Astrocyte (in vitro differentiated cells and primary cell): ENCODE data around the gene NEK9. TPM values are rescaled to one million over a fixed set of nuclear protein-coding genes. Genes with fewer than 3 reads are reported as not detected.
"Not testable (repeated sequence)": the region's sequence is repeated elsewhere in the genome, so short reads cannot be mapped to it uniquely, and the experiment has no call there.

Experiments
- DNase-seq: peaks from one replicate; pipeline ENCODE4 v3.0.0-alpha.2; 2010; ENCODE audit warnings: low read depth
- FAIRE-seq: peaks from 2 replicates; lab custom pipeline; 2011; peaks lifted over from hg19 to GRCh38; lab: Jason Lieb, UNC
- H2AFZ ChIP-seq: 2 replicates; pipeline ENCODE4 v1.6.0; 2012; ENCODE audit warnings: low read depth, low read length, inconsistent platforms
- H3K27ac ChIP-seq: 2 replicates; pipeline ENCODE4 v1.5.1; 2011; ENCODE audit warnings: low read depth, low read length, inconsistent platforms
- H3K27me3 ChIP-seq: 2 replicates; pipeline ENCODE4 v1.6.0; 2011; ENCODE audit warnings: low read length, inconsistent platforms; ENCODE audit not compliant: insufficient read depth
- H3K36me3 ChIP-seq: 2 replicates; pipeline ENCODE4 v1.5.1; 2011; ENCODE audit warnings: low read length, inconsistent platforms; ENCODE audit not compliant: insufficient read depth
- H3K4me1 ChIP-seq: 2 replicates; pipeline ENCODE4 v1.5.1; 2011; ENCODE audit warnings: low read length, inconsistent platforms; ENCODE audit not compliant: insufficient read depth
- H3K4me2 ChIP-seq: 2 replicates; pipeline ENCODE4 v1.6.0; 2012; ENCODE audit warnings: low read length, inconsistent platforms
- H3K4me3 ChIP-seq: 2 replicates; pipeline ENCODE4 v1.5.1; 2011; ENCODE audit warnings: low read depth, mild to moderate bottlenecking, low read length, inconsistent platforms; ENCODE audit not compliant: insufficient read depth
- H3K79me2 ChIP-seq: 2 replicates; pipeline ENCODE4 v1.6.0; 2012; ENCODE audit warnings: mild to moderate bottlenecking, low read length, inconsistent platforms; ENCODE audit not compliant: insufficient read depth
- H3K9ac ChIP-seq: 2 replicates; pipeline ENCODE4 v1.6.0; 2012; ENCODE audit warnings: mild to moderate bottlenecking, low read length, inconsistent platforms
- H3K9me3 ChIP-seq: 2 replicates; pipeline ENCODE4 v1.5.1; 2012; ENCODE audit warnings: low read depth, mild to moderate bottlenecking, low read length, inconsistent platforms; ENCODE audit not compliant: insufficient read depth
- H4K20me1 ChIP-seq: 2 replicates; pipeline ENCODE4 v1.6.0; 2012; ENCODE audit warnings: low read length, inconsistent platforms; ENCODE audit not compliant: insufficient read depth
- H3K27ac Mint-ChIP-seq: one replicate; pipeline ENCODE4 v1.8.0; 2021; ENCODE audit warnings: mild to moderate bottlenecking, mixed read lengths; ENCODE audit not compliant: unreplicated experiment
- H3K27me3 Mint-ChIP-seq: one replicate; pipeline ENCODE4 v1.8.0; 2021; ENCODE audit warnings: low read depth, mixed read lengths; ENCODE audit not compliant: unreplicated experiment
- H3K36me3 Mint-ChIP-seq: one replicate; pipeline ENCODE4 v1.8.0; 2021; ENCODE audit warnings: low read depth, mixed read lengths; ENCODE audit not compliant: unreplicated experiment
- H3K4me1 Mint-ChIP-seq: one replicate; pipeline ENCODE4 v1.8.0; 2021; ENCODE audit warnings: low read depth, mixed read lengths; ENCODE audit not compliant: unreplicated experiment
- H3K4me3 Mint-ChIP-seq: one replicate; pipeline ENCODE4 v1.8.0; 2021; ENCODE audit warnings: mild to moderate bottlenecking, moderate library complexity, mixed read lengths; ENCODE audit not compliant: unreplicated experiment
- H3K9me3 Mint-ChIP-seq: one replicate; pipeline ENCODE4 v1.8.0; 2021; ENCODE audit warnings: mild to moderate bottlenecking, mixed read lengths; ENCODE audit not compliant: unreplicated experiment
- EZH2 ChIP-seq: IDR thresholded peaks from 2 replicates; pipeline ENCODE4 v1.6.1; 2012; ENCODE audit warnings: mild to moderate bottlenecking, low read length, inconsistent platforms; ENCODE audit not compliant: insufficient read depth
- total RNA-seq: library from RNA; stranded (reverse); gene quantifications from 2 replicates; pipeline ENCODE4 v1.2.1, GENCODE V29; 2021
- TF ChIP-seq, protein P1 (sequence below): IDR thresholded peaks from 2 replicates; pipeline ENCODE4 v1.5.1; 2011; ENCODE audit warnings: low read depth, mild to moderate bottlenecking, inconsistent platforms, low read length, moderate library complexity; ENCODE audit not compliant: insufficient read depth

Gene NEK9
- total RNA-seq, 1 donor from 2014 or later = 45.2 TPM

GRCh38 chr14:75069121-75069810 is 57.6 kb downstream of the NEK9 start, which contains the start of gene ZC2HC1C:
ZC2HC1C (plus strand) TSS chr14:75069641; CDS start chr14:75070574, 933 bp downstream.
- Mint-ChIP-seq H3K4me3 (no peak within 1 kb of the TSS), H3K27me3 (no peaks in the 10 kb centered on the region), H3K4me1 (no peaks in the 10 kb centered on the region), H3K9me3 (no peaks in the 10 kb centered on the region), H3K36me3 (no peaks in the 10 kb centered on the region), H3K27ac (peak within 1 kb of the TSS; percentile 91)
- H3K9ac ChIP-seq = peak within 1 kb of the TSS; percentile 81
- no peaks in the 10 kb centered on the region for H3K79me2 ChIP-seq
- FAIRE-seq (no peak), DNase-seq (peak; percentile 58)
- peak within 1 kb of the TSS; percentile 66 for H3K27ac ChIP-seq
- H3K4me3 ChIP-seq = peak within 1 kb of the TSS; percentile 64
- peak within 1 kb of the TSS; percentile 83 for H2AFZ ChIP-seq
- H4K20me1 ChIP-seq = no peaks in the 10 kb centered on the region
- H3K9me3 ChIP-seq = no peaks in the 10 kb centered on the region
- TF ChIP-seq, protein P1, sequence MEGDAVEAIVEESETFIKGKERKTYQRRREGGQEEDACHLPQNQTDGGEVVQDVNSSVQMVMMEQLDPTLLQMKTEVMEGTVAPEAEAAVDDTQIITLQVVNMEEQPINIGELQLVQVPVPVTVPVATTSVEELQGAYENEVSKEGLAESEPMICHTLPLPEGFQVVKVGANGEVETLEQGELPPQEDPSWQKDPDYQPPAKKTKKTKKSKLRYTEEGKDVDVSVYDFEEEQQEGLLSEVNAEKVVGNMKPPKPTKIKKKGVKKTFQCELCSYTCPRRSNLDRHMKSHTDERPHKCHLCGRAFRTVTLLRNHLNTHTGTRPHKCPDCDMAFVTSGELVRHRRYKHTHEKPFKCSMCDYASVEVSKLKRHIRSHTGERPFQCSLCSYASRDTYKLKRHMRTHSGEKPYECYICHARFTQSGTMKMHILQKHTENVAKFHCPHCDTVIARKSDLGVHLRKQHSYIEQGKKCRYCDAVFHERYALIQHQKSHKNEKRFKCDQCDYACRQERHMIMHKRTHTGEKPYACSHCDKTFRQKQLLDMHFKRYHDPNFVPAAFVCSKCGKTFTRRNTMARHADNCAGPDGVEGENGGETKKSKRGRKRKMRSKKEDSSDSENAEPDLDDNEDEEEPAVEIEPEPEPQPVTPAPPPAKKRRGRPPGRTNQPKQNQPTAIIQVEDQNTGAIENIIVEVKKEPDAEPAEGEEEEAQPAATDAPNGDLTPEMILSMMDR = no peak
- TF ChIP-seq EZH2 = no peak
- peak within 1 kb of the TSS; percentile 88 for H3K4me2 ChIP-seq
- no peaks in the 10 kb centered on the region for H3K27me3 ChIP-seq
- no peaks in the 10 kb centered on the region for H3K36me3 ChIP-seq
- peaks cover 10% of the 10 kb centered on the region for H3K4me1 ChIP-seq

DNA sequence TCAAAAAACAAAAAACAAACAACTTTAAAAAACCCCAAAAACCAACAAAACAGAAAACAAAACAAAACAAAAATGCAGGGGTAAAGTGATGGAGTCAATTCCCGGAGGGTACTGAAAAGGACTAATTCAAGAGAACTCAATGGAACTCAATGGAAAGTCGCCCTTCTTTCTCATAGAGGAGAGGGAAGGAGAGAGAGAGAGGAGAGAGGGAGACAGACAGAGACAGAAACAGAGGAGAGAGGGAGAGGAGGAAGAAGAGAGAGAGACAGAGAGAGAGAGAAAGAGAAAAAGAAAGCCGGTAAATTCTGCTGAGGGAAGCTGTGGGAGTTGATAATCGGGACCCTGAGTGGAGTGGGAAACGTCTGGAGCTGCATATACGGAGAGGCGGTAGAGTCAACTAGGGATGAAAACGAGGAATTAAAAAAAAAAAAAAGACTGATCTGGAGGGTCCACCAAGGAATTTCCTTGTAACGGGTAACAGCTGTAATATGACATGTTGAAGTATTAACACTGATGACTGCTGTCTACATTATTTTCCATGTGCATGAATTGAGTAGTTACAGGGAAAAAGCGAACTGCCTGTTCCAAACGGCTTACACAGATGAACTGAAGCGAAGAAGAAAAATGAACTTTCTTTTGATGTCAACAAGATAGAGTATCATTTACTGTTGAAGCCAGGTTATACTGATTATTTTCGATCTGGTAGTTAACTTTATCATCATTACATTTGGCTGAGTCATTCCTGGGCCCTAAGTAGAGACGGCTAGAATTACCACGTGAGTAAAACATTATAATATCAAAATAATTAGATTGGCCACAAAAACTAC is 58.3 kb downstream of the NEK9 start:
- DNase-seq (peak; percentile 74), FAIRE-seq (no peak)
- Histone ChIP-seq H3K4me3 (peak overlapping the region; percentile 64), H4K20me1 (no peaks in the 10 kb centered on the region), H3K4me1 (peaks cover 10% of the 10 kb centered on the region), H3K9me3 (no peaks in the 10 kb centered on the region), H3K27ac (peak overlapping the region; percentile 66), H3K36me3 (no peaks in the 10 kb centered on the region), H3K4me2 (peak overlapping the region; percentile 88), H2AFZ (peak overlapping the region; percentile 83), H3K9ac (peak overlapping the region; percentile 81), H3K79me2 (peaks cover under 1% of the 10 kb centered on the region), H3K27me3 (no peaks in the 10 kb centered on the region)
- Mint-ChIP-seq H3K27me3 (no peaks in the 10 kb centered on the region), H3K36me3 (no peaks in the 10 kb centered on the region), H3K4me3 (no peak overlapping the region), H3K9me3 (no peaks in the 10 kb centered on the region), H3K4me1 (no peaks in the 10 kb centered on the region), H3K27ac (no peak overlapping the region)
- TF ChIP-seq, protein P1 = no peak
- no peak for TF ChIP-seq EZH2

DNA sequence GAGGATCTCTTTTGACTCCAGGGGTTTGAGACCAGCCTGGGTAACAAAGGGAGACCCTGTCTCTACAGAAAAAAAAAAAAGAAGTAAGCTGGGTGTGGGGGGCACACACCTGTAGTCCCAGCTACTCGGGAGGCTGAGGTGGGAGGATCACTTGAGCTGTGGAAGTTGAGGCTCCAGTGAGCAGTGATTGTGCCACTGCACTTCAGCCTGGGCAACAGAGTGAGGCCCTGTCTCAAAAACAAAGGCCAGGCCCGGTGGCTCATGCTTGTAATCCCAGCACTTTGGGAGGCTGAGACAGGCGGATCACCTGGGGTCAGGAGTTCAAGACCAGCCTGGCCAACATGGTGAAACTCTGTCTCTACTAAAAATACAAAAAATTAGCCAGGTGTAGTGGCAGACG is 59.1 kb downstream of the NEK9 start:
- not testable (repeated sequence) for H3K9me3 Mint-ChIP-seq, H3K4me2 ChIP-seq, H3K36me3 ChIP-seq, FAIRE-seq, H3K4me3 ChIP-seq, H3K4me3 Mint-ChIP-seq, H3K27me3 ChIP-seq, H3K36me3 Mint-ChIP-seq, DNase-seq, H3K27ac Mint-ChIP-seq, H3K4me1 Mint-ChIP-seq, H3K9me3 ChIP-seq, H3K27ac ChIP-seq, H4K20me1 ChIP-seq, H3K27me3 Mint-ChIP-seq, H2AFZ ChIP-seq, H3K9ac ChIP-seq, H3K79me2 ChIP-seq
- peaks cover 16% of the 10 kb centered on the region for H3K4me1 ChIP-seq
